PC-9 (cell line): ENCODE results near the gene TRMT112. TPM values are rescaled to one million over a fixed set of nuclear protein-coding genes. Genes with fewer than 3 reads are reported as not detected.

Experiments
- BruUV-seq: library from RNA; stranded (reverse); fragments of 400-500 nt; replicated peaks from 2 replicates; lab custom pipeline; 2021; lab: Mats Ljungman, UMichigan
- CTCF ChIA-PET: fragments of 300-600 bp; sonication (Branson Sonifier 250); formaldehyde crosslinking; loops from one replicate; lab custom pipeline; 2022; ENCODE audit warnings: antibody characterized with exemption; lab: Charles Lee
- POLR2A ChIA-PET: fragments of 300-600 bp; sonication (Branson Sonifier 250); formaldehyde crosslinking; loops from one replicate; lab custom pipeline; 2022; ENCODE audit warnings: antibody characterized with exemption; ENCODE audit not compliant: unreplicated experiment; lab: Charles Lee
- DNase-seq, 2 experiments: peaks; one replicate each; pipeline versions ENCODE4 v3.0.0 to v3.0.0-alpha.2; 2015 to 2022; ENCODE audit warnings: mixed read lengths in 1 of 2
- H2AFZ ChIP-seq: fragments of 200-600 bp; sonication (generic); 2 replicates; pipeline ENCODE4 v1.8.1; 2017; ENCODE audit warnings: antibody characterized with exemption
- H3F3A ChIP-seq: fragments of 200-600 bp; sonication (generic); 2 replicates; pipeline ENCODE4 v1.8.1; 2017; ENCODE audit warnings: antibody characterized with exemption, mild to moderate bottlenecking, low read depth; ENCODE audit not compliant: insufficient read depth
- H3K27ac ChIP-seq: fragments of 200-600 bp; sonication (generic); 2 replicates; pipeline ENCODE4 v1.6.1; 2016; ENCODE audit warnings: mixed run types
- H3K27me3 ChIP-seq: fragments of 200-600 bp; sonication (generic); 2 replicates; pipeline ENCODE4 v1.6.1; 2016; ENCODE audit warnings: low read depth, mixed run types; ENCODE audit not compliant: insufficient read depth
- H3K36me3 ChIP-seq: fragments of 200-600 bp; sonication (generic); 2 replicates; pipeline ENCODE4 v1.6.1; 2016; ENCODE audit warnings: low read depth, mixed run types
- H3K4me1 ChIP-seq: fragments of 200-600 bp; sonication (generic); replicated peaks from 2 replicates; pipeline ENCODE4 v1.6.1; 2016; ENCODE audit warnings: mixed run types; ENCODE audit not compliant: insufficient read depth
- H3K4me2 ChIP-seq: fragments of 200-600 bp; sonication (generic); 2 replicates; pipeline ENCODE4 v1.6.1; 2017; ENCODE audit warnings: mixed run types
- H3K4me3 ChIP-seq: fragments of 200-600 bp; sonication (generic); 2 replicates; pipeline ENCODE4 v1.6.1; 2016; ENCODE audit warnings: mixed run types
- H3K79me2 ChIP-seq: fragments of 200-600 bp; sonication (generic); 2 replicates; pipeline ENCODE4 v1.6.1; 2017; ENCODE audit warnings: low read depth, mixed run types
- H3K9me2 ChIP-seq: fragments of 200-600 bp; sonication (generic); 2 replicates; pipeline ENCODE4 v1.8.1; 2017; ENCODE audit warnings: mild to moderate bottlenecking; ENCODE audit not compliant: insufficient read depth
- H3K9me3 ChIP-seq: fragments of 200-600 bp; sonication (generic); 2 replicates; pipeline ENCODE4 v1.8.1; 2016; ENCODE audit warnings: low read depth; ENCODE audit not compliant: insufficient read depth
- H4K20me1 ChIP-seq: fragments of 200-600 bp; sonication (generic); 2 replicates; pipeline ENCODE4 v1.8.1; 2017; ENCODE audit not compliant: insufficient read depth
- EZH2 ChIP-seq: fragments of 200-600 bp; sonication (generic); IDR thresholded peaks from 2 replicates; pipeline ENCODE4 v1.8.0; 2017; ENCODE audit warnings: antibody characterized with exemption, low read depth
- intact Hi-C: fragments of 100-400 bp; cut with micrococcal nuclease; formaldehyde crosslinking; loops from one replicate; pipeline ENCODE4 v1.10.0; 2022; ENCODE audit not compliant: unreplicated experiment
- total RNA-seq: library from RNA; stranded (reverse); gene quantifications from 2 replicates; pipeline ENCODE4 v1.2.3, GENCODE V29; 2021
- TF ChIP-seq, protein P1 (sequence below): fragments of 200-600 bp; sonication (generic); conservative IDR thresholded peaks from 2 replicates; pipeline ENCODE4 v1.6.1; 2017; ENCODE audit warnings: mixed run types, antibody characterized with exemption, mild to moderate bottlenecking, moderate library complexity

Gene TRMT112
- total RNA-seq, 1 experiment from 2014 or later: 275 TPM

DNA sequence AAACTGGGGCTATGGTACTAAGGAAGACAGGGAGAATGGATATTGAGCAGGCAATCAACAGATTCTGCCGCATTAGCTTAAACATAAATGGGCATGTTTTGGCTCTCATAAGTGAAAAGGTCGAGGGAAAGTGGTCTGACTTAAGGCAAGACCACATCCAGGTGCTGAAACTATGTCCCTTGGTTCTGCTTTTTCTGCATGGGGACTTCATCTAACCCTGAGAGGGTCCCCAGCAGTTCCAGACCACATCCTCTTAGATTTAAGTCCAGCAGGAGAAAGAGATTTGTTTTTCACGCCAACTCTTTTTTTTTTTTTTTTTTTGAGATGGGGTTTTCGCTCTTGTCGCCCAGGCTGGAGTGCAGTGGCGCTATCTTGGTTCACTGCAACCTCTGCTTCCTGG, 47.1 kb upstream of the TRMT112 start:
- H3K79me2 ChIP-seq: peaks cover 15% of the 10 kb centered on the region
- no peak overlapping the region for H3K27ac ChIP-seq
- CTCF ChIA-PET: interaction anchor here (0.7 kb wide), 1 partner anchor 161 kb away, joined by 3 read pairs; no protein-coding TSS in a partner anchor
- no peaks in the 10 kb centered on the region for H3K27me3 ChIP-seq
- BruUV-seq: no TSS peak
- no peak overlapping the region for H2AFZ ChIP-seq
- peaks cover 32% of the 10 kb centered on the region for H3F3A ChIP-seq
- peaks cover 11% of the 10 kb centered on the region; the same call in 1 of the 2 replicates for H4K20me1 ChIP-seq
- peaks cover 20% of the 10 kb centered on the region for H3K4me1 ChIP-seq
- no peak for DNase-seq
- H3K4me2 ChIP-seq: no peak overlapping the region
- H3K4me3 ChIP-seq: no peak overlapping the region
- no peaks in the 10 kb centered on the region for H3K9me2 ChIP-seq
- POLR2A ChIA-PET: no interaction called here
- intact Hi-C loops: no loop called here
- no peaks in the 10 kb centered on the region for H3K9me3 ChIP-seq
- no peak for TF ChIP-seq EZH2
- TF ChIP-seq, protein P1, sequence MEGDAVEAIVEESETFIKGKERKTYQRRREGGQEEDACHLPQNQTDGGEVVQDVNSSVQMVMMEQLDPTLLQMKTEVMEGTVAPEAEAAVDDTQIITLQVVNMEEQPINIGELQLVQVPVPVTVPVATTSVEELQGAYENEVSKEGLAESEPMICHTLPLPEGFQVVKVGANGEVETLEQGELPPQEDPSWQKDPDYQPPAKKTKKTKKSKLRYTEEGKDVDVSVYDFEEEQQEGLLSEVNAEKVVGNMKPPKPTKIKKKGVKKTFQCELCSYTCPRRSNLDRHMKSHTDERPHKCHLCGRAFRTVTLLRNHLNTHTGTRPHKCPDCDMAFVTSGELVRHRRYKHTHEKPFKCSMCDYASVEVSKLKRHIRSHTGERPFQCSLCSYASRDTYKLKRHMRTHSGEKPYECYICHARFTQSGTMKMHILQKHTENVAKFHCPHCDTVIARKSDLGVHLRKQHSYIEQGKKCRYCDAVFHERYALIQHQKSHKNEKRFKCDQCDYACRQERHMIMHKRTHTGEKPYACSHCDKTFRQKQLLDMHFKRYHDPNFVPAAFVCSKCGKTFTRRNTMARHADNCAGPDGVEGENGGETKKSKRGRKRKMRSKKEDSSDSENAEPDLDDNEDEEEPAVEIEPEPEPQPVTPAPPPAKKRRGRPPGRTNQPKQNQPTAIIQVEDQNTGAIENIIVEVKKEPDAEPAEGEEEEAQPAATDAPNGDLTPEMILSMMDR: no peak
- peaks cover 47% of the 10 kb centered on the region for H3K36me3 ChIP-seq

DNA sequence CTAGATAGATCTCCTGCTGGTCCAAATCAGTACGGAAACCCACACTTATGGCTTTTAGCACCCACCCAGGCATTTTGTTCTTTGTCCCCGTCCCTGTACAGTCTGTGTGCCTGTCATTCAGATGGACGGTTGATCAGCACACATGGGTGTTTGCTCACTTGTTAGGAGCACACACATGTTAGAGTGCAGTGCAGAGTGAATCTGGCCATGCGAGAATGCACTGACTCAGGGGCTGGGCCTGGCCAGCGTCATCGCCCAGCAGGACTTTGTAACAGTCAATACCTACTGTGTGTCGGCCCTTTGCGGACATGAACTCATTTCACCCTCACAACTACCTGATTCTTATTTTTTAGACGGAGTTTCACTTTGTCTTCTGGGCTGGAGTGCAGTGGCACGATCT, 45.0 kb upstream of the TRMT112 start:
- H3K4me2 ChIP-seq: no peak overlapping the region
- H3K9me2 ChIP-seq: no peaks in the 10 kb centered on the region
- intact Hi-C loops: no loop called here
- H3K79me2 ChIP-seq: peaks cover 18% of the 10 kb centered on the region
- ChIA-PET CTCF (no interaction called here), POLR2A (no interaction called here)
- H3K36me3 ChIP-seq: peaks cover 39% of the 10 kb centered on the region
- H3K27me3 ChIP-seq: no peaks in the 10 kb centered on the region
- H3K4me3 ChIP-seq: no peak overlapping the region
- TF ChIP-seq EZH2: no peak
- TF ChIP-seq, protein P1: no peak
- no TSS peak for BruUV-seq
- H3K9me3 ChIP-seq: no peaks in the 10 kb centered on the region
- peaks cover 35% of the 10 kb centered on the region for H3K4me1 ChIP-seq
- H3F3A ChIP-seq: peaks cover 35% of the 10 kb centered on the region
- no peak overlapping the region for H2AFZ ChIP-seq
- no peak overlapping the region for H3K27ac ChIP-seq
- peaks cover 9% of the 10 kb centered on the region; the same call in 1 of the 2 replicates for H4K20me1 ChIP-seq
- DNase-seq: no peak

DNA sequence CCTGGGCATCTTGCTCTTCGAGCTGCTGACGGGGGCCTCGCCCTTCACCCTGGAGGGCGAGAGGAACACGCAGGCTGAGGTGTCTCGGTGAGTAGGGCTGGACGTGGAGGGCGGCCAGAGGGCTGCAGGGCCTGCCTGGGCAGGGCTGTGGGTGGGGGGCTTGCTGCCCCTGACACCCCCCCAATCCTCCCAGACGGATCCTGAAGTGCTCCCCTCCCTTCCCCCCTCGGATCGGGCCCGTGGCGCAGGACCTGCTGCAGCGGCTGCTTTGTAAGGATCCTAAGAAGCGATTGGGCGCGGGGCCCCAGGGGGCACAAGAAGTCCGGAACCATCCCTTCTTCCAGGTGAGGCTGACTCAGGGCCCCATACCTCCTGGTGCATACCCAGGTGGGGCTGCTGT, 44.3 kb upstream of the TRMT112 start:
- H2AFZ ChIP-seq: no peak overlapping the region
- H3K36me3 ChIP-seq: peaks cover 37% of the 10 kb centered on the region; the same call in 1 of the 2 replicates
- intact Hi-C loops: no loop called here
- no peak overlapping the region for H3K27ac ChIP-seq
- ChIA-PET CTCF (no interaction called here), POLR2A (no interaction called here)
- no peak for DNase-seq
- BruUV-seq: no TSS peak
- H3K4me1 ChIP-seq: peaks cover 37% of the 10 kb centered on the region
- no peak overlapping the region for H3K4me2 ChIP-seq
- H3K79me2 ChIP-seq: peaks cover 18% of the 10 kb centered on the region
- peaks cover 33% of the 10 kb centered on the region for H3F3A ChIP-seq
- TF ChIP-seq, protein P1: no peak
- TF ChIP-seq EZH2: no peak
- H3K27me3 ChIP-seq: no peaks in the 10 kb centered on the region
- no peak overlapping the region for H3K4me3 ChIP-seq
- peaks cover 6% of the 10 kb centered on the region; the same call in 1 of the 2 replicates for H4K20me1 ChIP-seq
- no peaks in the 10 kb centered on the region for H3K9me3 ChIP-seq
- H3K9me2 ChIP-seq: no peaks in the 10 kb centered on the region
